HG03039 (cell line): Measurements from ENCODE around the gene ASGR2.
"Not testable (repeated sequence)": the region's sequence is repeated elsewhere in the genome, so short reads cannot be mapped to it uniquely, and the experiment has no call there.

Experiments used
- ATAC-seq: cut with Tn5 transposase; IDR thresholded peaks from one replicate; pipeline ENCODE4 v1.9.1; 2021; ENCODE audit warnings: mild to moderate bottlenecking, moderate library complexity; ENCODE audit not compliant: unreplicated experiment

Gene ASGR2

DNA sequence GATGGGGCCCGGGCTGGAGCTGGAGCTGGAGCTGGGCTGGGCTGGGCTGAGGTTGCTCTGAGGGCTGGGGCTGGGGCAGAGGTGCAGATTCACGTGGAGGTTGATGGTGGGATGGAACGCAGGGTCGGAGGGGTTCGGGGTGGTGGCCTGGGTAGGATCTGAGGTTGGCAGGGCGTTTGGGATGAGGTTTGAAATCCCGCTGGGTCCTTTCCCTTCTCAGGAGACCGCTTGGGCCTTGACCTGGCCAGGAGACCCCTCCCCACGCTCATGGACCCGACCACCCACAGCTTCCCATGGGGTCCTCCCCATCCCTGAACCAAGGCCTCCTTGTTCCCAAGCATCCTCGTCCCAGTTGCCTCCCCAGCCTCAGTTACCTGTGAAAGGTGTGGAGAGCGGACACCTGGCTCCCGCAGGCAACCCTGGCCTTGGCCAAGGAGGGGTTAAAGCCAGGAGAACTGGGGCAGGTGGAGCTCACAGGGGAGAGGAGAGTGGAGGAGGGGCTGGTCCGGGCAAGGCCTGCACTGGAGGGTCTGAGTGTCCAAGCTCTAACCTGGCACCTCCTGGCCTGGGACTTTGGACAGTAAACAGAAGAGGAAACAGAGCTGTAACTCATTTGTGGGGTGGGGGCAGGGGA is at the start of gene ASGR2:
TSS of gene ASGR2 (minus strand) at position 582 of the 634 bp plus-strand sequence. CDS start 582 bp downstream, outside the sequence.
- no peak for ATAC-seq

DNA sequence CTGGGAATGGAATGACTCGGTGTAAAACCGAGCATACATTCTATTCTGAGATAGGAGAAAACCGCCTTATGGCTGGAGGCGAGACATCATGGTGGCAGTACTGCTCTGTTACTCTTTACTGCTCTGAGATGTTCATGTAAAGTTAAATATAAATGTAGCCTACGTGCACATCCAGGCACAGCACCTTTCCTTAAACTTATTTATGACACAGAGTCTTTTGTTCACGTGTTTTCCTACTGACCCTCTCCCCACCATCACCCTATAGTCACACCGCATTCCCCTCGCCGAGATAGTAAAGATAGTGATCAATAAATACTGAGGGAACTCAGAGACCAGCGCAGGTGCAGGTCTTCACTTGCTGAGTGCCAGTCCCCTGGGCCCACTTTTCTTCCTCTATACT is 44.9 kb upstream of the ASGR2 start:
- ATAC-seq, result not testable (repeated sequence)

DNA sequence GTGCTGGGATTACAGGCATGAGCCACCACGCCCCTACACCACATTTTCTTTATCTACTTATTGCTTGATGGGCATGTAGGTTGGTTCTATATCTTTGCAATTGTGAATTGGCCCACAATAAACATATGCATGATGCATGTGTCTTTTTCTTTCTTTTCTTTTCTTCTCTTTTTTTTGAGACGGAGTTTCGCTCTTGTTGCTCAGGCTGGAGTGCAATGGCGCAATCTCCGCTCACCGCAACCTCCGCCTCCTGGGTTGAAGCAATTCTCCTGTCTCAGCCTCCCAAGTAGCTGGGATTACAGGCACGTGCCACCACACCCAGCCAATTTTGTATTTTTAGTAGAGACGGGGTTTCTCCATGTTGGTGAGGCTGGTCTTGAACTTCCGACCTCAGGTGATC is 43.8 kb upstream of the ASGR2 start:
- not testable (repeated sequence) for ATAC-seq

GRCh38 chr17:7156342-7156940 is 41.8 kb upstream of the ASGR2 start:
- no peak for ATAC-seq

- no peak for ATAC-seq
Observed at GRCh38 chr17:7147772-7148171, 33.1 kb upstream of the ASGR2 start.

DNA sequence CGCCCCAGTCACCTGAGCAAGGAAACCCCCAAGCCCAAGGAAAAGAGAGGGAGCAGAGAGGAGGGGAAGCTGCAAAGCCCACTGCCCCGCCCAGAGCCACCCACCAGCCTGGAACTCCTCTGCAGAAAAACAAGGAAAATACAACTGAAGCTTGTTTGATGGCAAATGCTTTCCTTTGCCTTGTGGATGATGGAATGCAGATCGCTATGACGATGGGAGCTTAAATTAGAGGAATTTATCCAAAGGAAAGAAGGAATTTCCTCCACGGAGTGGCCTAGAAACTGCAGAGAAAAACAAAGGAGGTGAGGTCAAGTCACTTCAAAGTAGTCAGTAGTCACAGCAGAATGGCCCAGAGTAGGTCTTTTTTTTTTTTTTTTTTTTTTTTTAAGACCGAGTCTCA is 31.5 kb upstream of the ASGR2 start:
- no peak for ATAC-seq

GRCh38 chr17:7144213-7144612 is 29.6 kb upstream of the ASGR2 start:
- no peak for ATAC-seq

DNA sequence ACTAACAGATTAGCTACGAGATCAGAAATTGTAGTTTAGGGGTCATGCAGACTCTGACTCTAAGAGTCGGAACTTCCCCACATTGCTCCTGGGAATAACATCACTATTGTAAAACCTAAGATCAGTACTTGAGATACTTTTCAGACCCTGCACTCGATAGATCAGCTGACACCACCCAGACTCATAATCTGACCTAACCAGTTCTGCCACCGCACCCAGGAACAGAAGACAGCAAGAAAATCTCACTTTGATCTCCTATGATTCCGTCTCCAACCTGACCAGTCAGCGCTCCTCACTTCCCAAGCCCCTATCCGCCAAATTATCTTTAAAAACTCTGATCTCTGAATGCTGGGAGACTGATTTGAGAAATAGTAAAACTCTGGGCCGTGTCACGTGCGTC is 27.2 kb upstream of the ASGR2 start:
- no peak for ATAC-seq

GRCh38 chr17:7139400-7139799 is 24.8 kb upstream of the ASGR2 start:
- ATAC-seq, result no peak

DNA sequence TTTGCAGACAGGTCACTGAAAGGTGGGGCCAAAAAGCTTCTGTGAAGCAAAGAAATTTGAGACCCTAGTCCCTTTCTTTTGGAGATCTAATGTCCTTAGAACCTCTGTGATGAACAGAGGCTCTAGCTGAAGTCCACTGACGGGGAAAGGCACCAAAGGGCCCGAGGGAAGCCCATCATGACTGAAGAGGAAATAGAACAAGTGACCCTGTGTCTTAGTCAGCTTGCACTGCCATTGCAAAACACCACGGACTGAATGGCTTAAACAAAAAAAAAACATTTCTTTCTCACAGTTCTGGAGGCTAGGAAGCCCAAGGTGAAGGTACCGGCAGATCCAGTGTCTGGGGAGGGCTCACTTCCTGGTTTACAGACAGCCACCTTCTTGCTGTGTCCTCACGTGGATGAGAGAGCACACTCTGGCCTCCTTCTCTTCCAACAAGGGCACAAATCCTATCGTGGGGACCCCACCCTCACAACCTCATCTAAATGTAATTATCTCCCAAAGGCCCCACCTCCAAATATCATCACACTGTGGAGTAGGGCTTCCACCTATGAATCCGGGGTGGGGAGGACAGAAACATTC is 24.3 kb upstream of the ASGR2 start:
- ATAC-seq, result no peak

GRCh38 chr17:7137171-7137943 is 22.7 kb upstream of the ASGR2 start:
- ATAC-seq, result no peak

DNA sequence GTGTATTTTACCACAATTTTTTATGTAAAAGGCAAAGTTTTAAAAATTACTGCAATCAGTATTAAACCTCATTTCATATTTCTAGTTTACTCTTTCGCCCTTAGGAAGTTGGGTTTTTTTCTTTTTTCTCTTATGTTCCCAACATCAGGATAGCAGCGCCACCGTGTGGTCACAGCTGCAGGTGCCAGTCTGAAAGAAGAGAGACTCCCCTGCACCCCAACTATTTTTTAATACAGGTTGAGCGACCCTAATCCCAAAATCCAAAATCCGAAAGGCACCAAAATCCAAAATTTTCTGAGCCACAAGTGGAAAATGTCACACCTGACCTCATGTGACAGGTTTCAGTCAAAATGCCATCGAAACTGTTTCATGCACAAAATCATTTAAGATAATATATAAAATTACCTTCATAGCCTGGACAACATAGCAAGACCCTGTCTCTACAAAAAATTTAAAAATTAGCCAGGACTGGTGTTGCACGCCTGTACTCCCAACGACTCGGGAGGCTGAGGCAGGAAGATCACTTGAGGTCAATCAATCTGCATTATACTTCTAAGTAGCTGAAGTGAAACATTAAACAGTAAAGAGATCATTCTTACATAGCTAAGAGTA is 21.8 kb upstream of the ASGR2 start:
- ATAC-seq, result no peak

GRCh38 chr17:7133916-7134315 is 19.3 kb upstream of the ASGR2 start:
- ATAC-seq, result no peak

- no peak for ATAC-seq
Observed at GRCh38 chr17:7133424-7133823, 18.8 kb upstream of the ASGR2 start.

GRCh38 chr17:7132511-7133094 is 18.0 kb upstream of the ASGR2 start:
- ATAC-seq, result peak; percentile 38

DNA sequence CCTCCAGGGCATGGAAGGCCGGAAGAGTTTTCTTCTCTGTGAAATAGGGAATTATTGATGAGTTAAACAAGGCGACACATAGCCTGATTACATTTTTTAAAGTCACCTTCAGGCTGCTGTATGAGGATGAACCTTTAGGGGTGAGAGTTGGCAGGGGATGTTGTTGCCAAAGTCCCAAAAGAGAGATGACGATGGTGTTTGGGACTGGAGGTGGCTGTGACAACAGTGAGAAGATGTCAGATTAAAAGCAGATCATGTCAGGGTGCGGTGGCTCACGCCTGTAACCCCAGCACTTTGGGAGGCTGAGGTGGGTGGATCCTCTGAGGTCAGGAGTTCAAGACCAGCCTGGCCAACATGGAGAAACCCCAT is 16.8 kb upstream of the ASGR2 start:
- ATAC-seq, result no peak

DNA sequence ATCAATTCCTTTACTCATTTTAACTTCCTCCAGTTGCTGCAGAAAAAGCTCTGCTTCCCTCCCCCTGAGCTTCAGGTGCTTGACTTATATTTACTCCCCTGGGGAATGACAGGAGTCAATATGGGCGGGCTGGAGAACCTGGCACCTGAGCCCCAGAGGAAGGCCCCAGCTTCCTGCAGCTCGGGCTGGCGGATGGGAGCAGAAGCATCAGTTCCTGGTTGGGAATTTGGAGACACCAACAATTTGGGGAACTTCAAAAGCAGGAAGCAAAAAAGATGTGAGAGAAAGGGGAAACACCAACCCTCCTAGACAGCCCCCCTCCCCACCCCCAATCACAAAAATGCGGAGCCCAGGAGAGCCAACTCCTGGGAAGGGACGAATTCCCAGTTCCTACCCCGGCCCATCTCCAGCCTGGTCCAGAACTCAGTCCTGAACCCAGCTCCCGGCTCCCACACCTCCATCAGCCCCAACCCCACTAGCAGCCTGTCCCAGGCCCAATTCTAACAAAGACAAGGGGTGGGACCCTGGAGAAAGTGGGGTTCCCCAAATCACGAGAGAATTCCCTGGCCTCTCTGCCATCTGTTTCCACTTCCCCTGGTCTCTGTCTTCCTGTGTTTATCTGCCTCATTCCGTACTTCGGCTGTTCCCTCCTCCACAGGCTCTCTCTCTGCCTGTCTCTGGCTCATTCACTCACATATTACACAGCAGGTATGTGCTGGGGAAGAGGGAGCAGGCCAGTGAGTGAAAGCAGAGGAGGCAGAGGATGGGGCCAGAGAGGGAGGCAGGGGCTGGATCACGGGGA is 16.2 kb upstream of the ASGR2 start:
- ATAC-seq, result no peak

- no peak for ATAC-seq
Observed at GRCh38 chr17:7129311-7129710, 14.7 kb upstream of the ASGR2 start.

- ATAC-seq, result no peak
Observed at GRCh38 chr17:7128160-7128559, 13.5 kb upstream of the ASGR2 start.

DNA sequence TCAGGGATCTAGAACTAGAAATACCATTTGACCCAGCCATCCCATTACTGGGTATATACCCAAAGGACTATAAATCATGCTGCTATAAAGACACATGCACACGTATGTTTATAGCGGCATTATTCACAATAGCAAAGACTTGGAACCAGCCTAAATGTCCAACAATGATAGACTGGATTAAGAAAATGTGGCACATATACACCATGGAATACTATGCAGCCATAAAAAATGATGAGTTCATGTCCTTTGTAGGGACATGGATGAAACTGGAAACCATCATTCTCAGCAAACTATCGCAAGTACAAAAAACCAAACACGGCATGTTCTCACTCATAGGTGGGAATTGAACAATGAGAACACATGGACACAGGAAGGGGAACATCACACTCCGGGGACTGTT is 12.9 kb upstream of the ASGR2 start:
- ATAC-seq, result not testable (repeated sequence)
